K562 (cell line): ENCODE measurements around the gene EPHB4. TPM values are rescaled to one million over a fixed set of nuclear protein-coding genes. Genes with fewer than 3 reads are reported as not detected.

Source experiments
- BRF1 ChIP-seq: IDR thresholded peaks from 3 replicates; pipeline ENCODE4 v1.6.1; 2011; ENCODE audit warnings: borderline replicate concordance, mild to moderate bottlenecking; ENCODE audit not compliant: insufficient read length; ENCODE audit errors: extremely low read depth
- CBX3 ChIP-seq, 2 experiments: IDR thresholded peaks; 1 replicate in 1 of 2; 2 replicates in 1 of 2; pipeline ENCODE4 v1.6.1; 2012; ENCODE audit warnings: inconsistent platforms in 2 of 2, low read length in 2 of 2, borderline replicate concordance in 1 of 2, control low read depth in 1 of 2
- CHAMP1 ChIP-seq: fragments of 450-650 bp; IDR thresholded peaks from 2 replicates; pipeline ENCODE4 v1.6.1; 2016; ENCODE audit warnings: mild to moderate bottlenecking
- DLX4 ChIP-seq: fragments of 250-450 bp; sonication (Bioruptor Pico); IDR thresholded peaks from 2 replicates; pipeline ENCODE4 v1.6.1; 2021; ENCODE audit warnings: mild to moderate bottlenecking
- GATA2 ChIP-seq: sonication (generic); formaldehyde crosslinking; IDR thresholded peaks from 2 replicates; pipeline ENCODE4 v1.4.0; 2020; ENCODE audit warnings: mild to moderate bottlenecking, missing genetic modification reagents
- GATAD2B ChIP-seq: fragments of 450-650 bp; IDR thresholded peaks from 2 replicates; pipeline ENCODE4 v1.6.1; 2017; ENCODE audit warnings: mild to moderate bottlenecking, borderline replicate concordance
- HDAC2 ChIP-seq: fragments of 450-650 bp; IDR thresholded peaks from 2 replicates; pipeline ENCODE4 v1.6.1; 2016; ENCODE audit warnings: mild to moderate bottlenecking
- KLF1 ChIP-seq: fragments of 450-650 bp; IDR thresholded peaks from 2 replicates; pipeline ENCODE4 v1.6.1; 2016; ENCODE audit warnings: missing genetic modification characterization, missing compliant biosample characterization
- LEF1 ChIP-seq: fragments of 450-650 bp; IDR thresholded peaks from 2 replicates; pipeline ENCODE4 v1.6.1; 2016; ENCODE audit warnings: mild to moderate bottlenecking
- MIER1 ChIP-seq: fragments of 450-650 bp; IDR thresholded peaks from 2 replicates; pipeline ENCODE4 v1.6.1; 2016; ENCODE audit warnings: antibody characterized with exemption, mild to moderate bottlenecking, low read depth
- MXD1 ChIP-seq: fragments of 250-450 bp; sonication (Bioruptor Pico); IDR thresholded peaks from 2 replicates; pipeline ENCODE4 v1.8.0; 2021; ENCODE audit warnings: borderline replicate concordance, mild to moderate bottlenecking, moderate library complexity; ENCODE audit not compliant: poor library complexity, severe bottlenecking
- POLR3G ChIP-seq: IDR thresholded peaks from 2 replicates; pipeline ENCODE4 v1.6.1; 2011; ENCODE audit not compliant: insufficient read length, insufficient replicate concordance; ENCODE audit errors: extremely low read depth
- PTTG1 ChIP-seq: fragments of 450-650 bp; IDR thresholded peaks from 2 replicates; pipeline ENCODE4 v1.6.1; 2016; ENCODE audit warnings: low read depth, mild to moderate bottlenecking, missing genetic modification characterization, missing compliant biosample characterization
- SMAD2 ChIP-seq: fragments of 150-350 bp; IDR thresholded peaks from 2 replicates; pipeline ENCODE4 v1.6.1; 2014; ENCODE audit warnings: low read depth, mild to moderate bottlenecking, low read length
- SRF ChIP-seq, 2 experiments: fragments of 250-450, 450-650 bp in 1 of 2; sonication (Bioruptor Pico) in 1 of 2; sonication (generic) in 1 of 2; formaldehyde crosslinking; IDR thresholded peaks; 2 replicates each; pipeline versions ENCODE4 v1.5.0 to v1.5.1; 2020 to 2022; ENCODE audit warnings: mild to moderate bottlenecking in 1 of 2, missing genetic modification reagents in 1 of 2
- TEAD1 ChIP-seq, 2 experiments: fragments of 450-650 bp in 1 of 2; sonication (generic) in 1 of 2; formaldehyde crosslinking; IDR thresholded peaks; 2 replicates each; pipeline versions ENCODE4 v1.4.0 to v1.8.0; 2020 to 2022; ENCODE audit warnings: mild to moderate bottlenecking in 2 of 2, missing genetic modification reagents in 1 of 2
- TOE1 ChIP-seq, 2 experiments: fragments of 450-650 bp in 1 of 2; sonication (generic) in 1 of 2; formaldehyde crosslinking in 1 of 2; IDR thresholded peaks; 2 replicates each; pipeline versions ENCODE4 v1.7.1 to v1.8.0; 2016 to 2022; ENCODE audit warnings: borderline replicate concordance in 2 of 2, mild to moderate bottlenecking in 2 of 2, antibody characterized with exemption in 1 of 2, inconsistent platforms in 1 of 2, low read depth in 1 of 2, missing genetic modification reagents in 1 of 2, moderate library complexity in 1 of 2
- polyA plus RNA-seq, 8 experiments: library from polyadenylated mRNA; depleted of rRNA in 4 of 8; stranded (reverse) in 5 of 8; unstranded in 3 of 8; fragments of >200 nt; fragmentation: Nextera tagmentation in 2 of 8; fragmentation: Illumina TruSeq in 1 of 8; extraction: Ambion mirVana in 2 of 8; extraction: Trizol in 1 of 8; gene quantifications; 2 replicates each; pipeline versions ENCODE4 v1.2.1 to v1.2.3, GENCODE V29; 2011 to 2014; ENCODE audit warnings: inconsistent platforms in 1 of 8, missing spikeins in 1 of 8
- total RNA-seq, 7 experiments: library from RNA; depleted of rRNA in 6 of 7; stranded (reverse); fragments of >200 nt in 6 of 7; fragmentation: Illumina TruSeq in 2 of 7; extraction: Trizol in 2 of 7; gene quantifications; 2 replicates each; pipeline versions ENCODE4 v1.2.1 to v1.2.3, GENCODE V29; 2011 to 2021; ENCODE audit warnings: low replicate concordance in 1 of 7
- TF ChIP-seq, protein P1 (sequence below): fragments of 250-450 bp; sonication (Bioruptor Pico); IDR thresholded peaks from 2 replicates; pipeline ENCODE4 v1.5.0; 2021; ENCODE audit warnings: mild to moderate bottlenecking, moderate library complexity
- TF ChIP-seq, protein P2 (sequence below): fragments of 450-650 bp; formaldehyde crosslinking; conservative IDR thresholded peaks from 2 replicates; pipeline ENCODE4 v1.4.0; 2022; ENCODE audit warnings: mild to moderate bottlenecking, missing genetic modification characterization

EPHB4 gene
- total and polyA plus RNA-seq, 9 of the 15 experiments (the other 6 are each of a cell fraction or from before 2014, with no cell fraction given), result 1.2 to 82.1 (median 37.9) TPM

DNA sequence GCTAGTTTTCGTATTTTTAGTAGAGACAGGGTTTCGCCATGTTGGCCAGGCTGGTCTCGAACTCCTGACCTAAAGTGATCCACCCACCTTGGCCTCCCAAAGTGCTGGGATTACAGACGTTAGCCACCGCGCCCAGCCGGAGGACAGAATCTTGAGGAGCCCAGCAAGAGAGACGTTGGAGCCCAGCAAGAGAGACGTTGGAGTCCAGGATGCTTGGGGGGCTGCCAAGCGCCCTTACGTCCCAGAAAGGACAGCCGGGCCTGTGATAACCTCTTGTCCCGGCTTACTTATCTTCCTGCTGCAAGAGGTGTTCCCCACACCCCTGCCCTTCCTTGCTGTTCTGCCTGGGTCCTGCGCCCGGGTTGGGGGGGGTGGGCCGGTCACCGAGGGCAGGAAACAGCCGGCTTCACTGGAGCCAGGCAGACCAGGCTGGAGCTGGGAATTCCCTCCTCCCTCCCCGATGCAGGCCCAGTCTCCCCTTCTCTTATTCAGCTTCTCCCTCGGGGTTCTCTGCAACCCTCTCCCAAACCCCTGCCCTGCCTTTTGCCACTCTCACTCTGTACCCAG is 1.9 kb upstream of the EPHB4 start (continued):
- TF ChIP-seq DLX4 (CRISPR knock-in tag) (no peak), GATAD2B (peak; percentile 72), GATA2 (CRISPR knock-in tag) (peak; percentile 91), HDAC2 (peak; percentile 63; the same call in 1 of the 2 replicates), BRF1 (no peak), TOE1 (IDR thresholded peaks at IDR 0.05; ENCODE audit: borderline replicate concordance) (peak; percentile 15; the same call in 1 of the 2 replicates), TOE1 (CRISPR knock-in tag; IDR thresholded peaks at IDR 0.05; ENCODE audit: borderline replicate concordance, low read depth) (no peak), TEAD1 (CRISPR knock-in tag; IDR thresholded peaks at IDR 0.05) (no peak), POLR3G (no peak), PTTG1 (tag) (no peak), CBX3 (IDR thresholded peaks at IDR 0.05; ENCODE audit: borderline replicate concordance in 1 of 2, low read length in 2 of 2) (peak in 1 of 2 experiments; percentile 52; a peak in 1 of 3 replicates), CHAMP1 (no peak), SMAD2 (no peak), SRF (CRISPR knock-in tag; IDR thresholded peaks at IDR 0.05) (no peak), MXD1 (no peak), MIER1 (no peak), LEF1 (peak; percentile 79), KLF1 (tag) (no peak)
- TF ChIP-seq, protein P1, sequence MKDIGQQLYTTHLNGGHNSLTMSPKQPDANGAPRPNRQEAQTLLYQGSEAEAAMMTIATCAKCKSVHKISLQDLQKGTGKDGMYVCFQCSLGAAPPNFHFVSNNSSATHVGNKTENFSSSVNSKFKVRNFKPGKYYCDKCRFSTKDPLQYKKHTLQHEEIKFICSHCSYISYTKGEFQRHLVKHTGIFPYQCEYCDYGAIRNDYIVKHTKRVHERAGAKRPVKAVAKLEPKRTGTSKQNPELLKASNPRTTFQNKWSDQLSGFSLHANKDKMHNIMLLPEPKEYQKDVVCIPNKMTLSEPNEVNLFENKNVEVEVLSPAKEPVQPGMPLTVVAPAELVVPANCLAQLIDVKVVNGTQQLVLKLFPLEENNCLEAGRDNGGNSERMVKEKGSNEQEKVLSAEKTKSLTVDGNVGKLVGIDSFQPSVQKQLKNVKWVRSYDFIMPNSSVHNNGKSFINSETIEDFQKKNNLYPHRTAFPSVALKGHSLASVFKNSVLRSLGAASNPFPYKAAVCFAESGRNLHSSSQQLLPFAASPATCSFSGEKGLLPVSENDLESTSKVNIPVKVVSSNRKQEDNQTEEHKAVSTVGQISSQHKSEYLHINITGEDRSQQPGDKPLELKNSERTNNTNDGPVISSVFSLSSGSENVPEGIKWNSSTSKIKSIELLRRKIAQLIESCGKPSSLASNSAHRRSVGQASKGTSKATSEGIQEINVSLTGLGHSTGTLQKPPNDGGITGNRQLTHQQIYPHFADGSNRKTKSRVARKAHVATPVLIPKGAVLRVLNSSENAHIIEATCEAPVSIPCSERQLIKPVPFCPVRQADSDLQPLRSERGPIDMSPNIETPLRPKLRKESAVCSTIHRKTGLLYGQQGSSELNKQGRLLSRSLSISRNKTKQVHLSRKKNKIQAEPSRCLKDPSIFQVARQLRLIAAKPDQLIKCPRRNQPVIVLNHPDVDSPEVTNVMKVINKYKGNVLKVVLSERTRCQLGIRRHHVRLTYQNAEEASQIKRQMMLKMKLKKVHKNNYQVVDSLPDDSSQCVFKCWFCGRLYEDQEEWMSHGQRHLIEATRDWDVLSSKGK (CRISPR knock-in tag), result no peak
- TF ChIP-seq, protein P2, sequence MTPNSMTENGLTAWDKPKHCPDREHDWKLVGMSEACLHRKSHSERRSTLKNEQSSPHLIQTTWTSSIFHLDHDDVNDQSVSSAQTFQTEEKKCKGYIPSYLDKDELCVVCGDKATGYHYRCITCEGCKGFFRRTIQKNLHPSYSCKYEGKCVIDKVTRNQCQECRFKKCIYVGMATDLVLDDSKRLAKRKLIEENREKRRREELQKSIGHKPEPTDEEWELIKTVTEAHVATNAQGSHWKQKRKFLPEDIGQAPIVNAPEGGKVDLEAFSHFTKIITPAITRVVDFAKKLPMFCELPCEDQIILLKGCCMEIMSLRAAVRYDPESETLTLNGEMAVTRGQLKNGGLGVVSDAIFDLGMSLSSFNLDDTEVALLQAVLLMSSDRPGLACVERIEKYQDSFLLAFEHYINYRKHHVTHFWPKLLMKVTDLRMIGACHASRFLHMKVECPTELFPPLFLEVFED (CRISPR knock-in tag), result no peak
